Measurements from ENCODE around the gene IQGAP2. TPM values are rescaled to one million over a fixed set of nuclear protein-coding genes. Genes with fewer than 3 reads are reported as not detected.
A peak's percentile ranks its signal among the peaks of the same experiment; 100 is the strongest.

The IQGAP2 gene
- total RNA-seq, 1 donor = 1.2 TPM

- DNase-seq (ENCODE audit: low read depth) = no peak
- H3K4me3 ChIP-seq (ENCODE audit: low read depth, low read length) = no peak overlapping the region
- TF ChIP-seq CTCF (IDR thresholded peaks at IDR 0.05; ENCODE audit: insufficient read depth, low read length) = no peak
Measured at GRCh38 chr5:76592692-76593091, 189.6 kb downstream of the IQGAP2 start.

GRCh38 chr5:76594107-76594506, 191.0 kb downstream of the IQGAP2 start:
- H3K4me3 ChIP-seq (ENCODE audit: low read depth, low read length) = no peak overlapping the region
- no peak for DNase-seq (ENCODE audit: low read depth)
- no peak for TF ChIP-seq CTCF (IDR thresholded peaks at IDR 0.05; ENCODE audit: insufficient read depth, low read length)

GRCh38 chr5:76595755-76596481, 192.8 kb downstream of the IQGAP2 start:
- no peak for DNase-seq (ENCODE audit: low read depth)
- no peak overlapping the region for H3K4me3 ChIP-seq (ENCODE audit: low read depth, low read length)

GRCh38 chr5:76598531-76598930, 195.4 kb downstream of the IQGAP2 start:
- no peak overlapping the region for H3K4me3 ChIP-seq (ENCODE audit: low read depth, low read length)
- TF ChIP-seq CTCF (IDR thresholded peaks at IDR 0.05; ENCODE audit: insufficient read depth, low read length) = no peak
- DNase-seq (ENCODE audit: low read depth) = no peak

More at GRCh38 chr5:76595755-76596481, 192.8 kb downstream of the IQGAP2 start:
- no peak for TF ChIP-seq CTCF (IDR thresholded peaks at IDR 0.05; ENCODE audit: insufficient read depth, low read length)

GRCh38 chr5:76600716-76601115, 197.6 kb downstream of the IQGAP2 start:
- DNase-seq (ENCODE audit: low read depth) = no peak
- TF ChIP-seq CTCF (IDR thresholded peaks at IDR 0.05; ENCODE audit: insufficient read depth, low read length) = no peak
- H3K4me3 ChIP-seq (ENCODE audit: low read depth, low read length) = no peak overlapping the region

GRCh38 chr5:76601470-76601869, 198.4 kb downstream of the IQGAP2 start:
- H3K4me3 ChIP-seq (ENCODE audit: low read depth, low read length) = no peak overlapping the region
- peak; percentile 88 for DNase-seq (ENCODE audit: low read depth)

More at GRCh38 chr5:76601470-76601869, 198.4 kb downstream of the IQGAP2 start:
- peak; percentile 73 for TF ChIP-seq CTCF (IDR thresholded peaks at IDR 0.05; ENCODE audit: insufficient read depth, low read length)

Data from fibroblast of the aortic adventitia (primary cell).